Heart right ventricle (tissue), 16 donors: ENCODE results near the gene ATXN2. TPM values are rescaled to one million over a fixed set of nuclear protein-coding genes. Genes with fewer than 3 reads are reported as not detected.
"Not testable (repeated sequence)": the region's sequence is repeated elsewhere in the genome, so short reads cannot be mapped to it uniquely, and the experiment has no call there.

Source experiments
- ATAC-seq, 8 donors: fragments of 200-7000 bp; cut with Tn5 transposase; one replicate each; pipeline ENCODE4 v1.9.1; 2020; ENCODE audit warnings: mild to moderate bottlenecking in 8 of 8, moderate library complexity in 8 of 8, moderate number of reproducible peaks in 1 of 8
- DNase-seq, 2 donors: peaks; one replicate each; pipeline ENCODE4 v3.0.0-alpha.2; 2020
- H3K27ac ChIP-seq, 10 donors: fragments of 200-600 bp; sonication (generic) in 2 of 10; one replicate each; pipeline versions ENCODE4 v1.5.0 to v1.8.0; 2020 to 2022; ENCODE audit warnings: mild to moderate bottlenecking in 3 of 10
- H3K27me3 ChIP-seq, 7 donors: fragments of 200-600 bp; one replicate each; pipeline ENCODE4 v1.8.0; 2021 to 2022; ENCODE audit warnings: mild to moderate bottlenecking in 2 of 7
- H3K36me3 ChIP-seq, 9 donors: fragments of 200-600 bp; sonication (generic) in 1 of 9; one replicate each; pipeline versions ENCODE4 v1.5.0 to v1.8.0; 2020 to 2022; ENCODE audit warnings: mild to moderate bottlenecking in 2 of 9
- H3K4me1 ChIP-seq, 9 donors: fragments of 200-600 bp; sonication (generic) in 1 of 9; one replicate each; pipeline versions ENCODE4 v1.5.0 to v1.8.0; 2020 to 2022; ENCODE audit warnings: mild to moderate bottlenecking in 4 of 9
- H3K4me3 ChIP-seq, 10 donors: fragments of 200-600 bp; sonication (generic) in 2 of 10; one replicate each; pipeline versions ENCODE4 v1.5.0 to v1.8.0; 2020 to 2022; ENCODE audit warnings: mild to moderate bottlenecking in 7 of 10, moderate library complexity in 2 of 10
- H3K9me3 ChIP-seq, 11 donors: fragments of 200-600 bp in 10 of 11; sonication (generic) in 2 of 11; one replicate each; pipeline versions ENCODE4 v1.5.0 to v1.8.0; 2013 to 2022; ENCODE audit warnings: mild to moderate bottlenecking in 2 of 11, control low read depth in 1 of 11, moderate library complexity in 1 of 11
- WGBS, 2 donors: extraction: QIAGEN DNeasy Blood & Tissue Kit; methylation state at CpG; one replicate each; pipeline ENCODE4 v1.1.7; 2013; ENCODE audit warnings: inconsistent platforms in 1 of 2; 5-methylcytosine and 5-hydroxymethylcytosine counted together
- intact Hi-C, 10 donors: fragments of 100-400 bp; cut with DNase I; formaldehyde crosslinking; loops; one replicate each; pipeline versions ENCODE4 v1.11.1 to v1.14.2; 2022
- polyA plus RNA-seq, 2 donors: library from polyadenylated mRNA; stranded (reverse); fragments of 200-250 nt; gene quantifications; one replicate each; pipeline ENCODE4 v1.2.3, GENCODE V29; 2013
- total RNA-seq, 10 donors: library from RNA; stranded (reverse); fragmentation: NEBNext Ultra II Directional in 3 of 10; extraction: Animal tissue kit (Norgen Biotek cat#: 25700) in 3 of 10; gene quantifications; one replicate each; pipeline versions ENCODE4 v1.2.1 to v1.2.4, GENCODE V29; 2021 to 2023
- TF ChIP-seq, protein P1 (sequence below), 9 donors: fragments of 200-600 bp; sonication (generic) in 2 of 9; IDR thresholded peaks; one replicate each; pipeline versions ENCODE4 v1.5.0 to v1.8.0; 2021 to 2022; ENCODE audit warnings: antibody characterized with exemption in 9 of 9, mild to moderate bottlenecking in 5 of 9, moderate library complexity in 1 of 9
- donor health status: Arrhythmogenic right ventricular cardiomyopathy.
- donor health status: ischemic (EF 13 %, LVEDD 7.1; RV severe dilation, severe dysfunction).
- donor health status: healthy with polysubstance abuse.
- donor health status: DM: no; HTN: yes; CAD: no.
- donor health status: DM: no; HTN: no; CAD: no.
- donor health status: ischemic (EF 25% LVEDD 6.9; RV normal size, moderate dysfunction).
- donor health status: ischemic (EF 25% LVEDD 5.7; RV mildly dilated, moderate dysfunction).
- donor health status: healthy.
- donor health status: DM: yes; HTN: yes; CAD: no.
- donor health status: Ischemic cardiomyopathy.
- donor health status: ischemic (EF 35%, LVEDD 5.7; RV mildly dilated, moderate dysfunction).
- donor health status: nonischemic (EF 11% LVEDD 7.7; RV severe dilation, severe dysfunction).
- donor health status: DM: yes; HTN: yes; CAD: no.
- donor health status: PGD.
- donor health status: ischemic (EF 29% LVEDD 5.4; RV normal size, mild dysfunction).
- donor health status: nonischemic (EF 23%, LVEDD 6.1; RV moderate dilation, normal function).

The ATXN2 gene
- total and polyA plus RNA-seq, 12 donors: 18.8 to 69.9 (median 55.0) TPM

DNA sequence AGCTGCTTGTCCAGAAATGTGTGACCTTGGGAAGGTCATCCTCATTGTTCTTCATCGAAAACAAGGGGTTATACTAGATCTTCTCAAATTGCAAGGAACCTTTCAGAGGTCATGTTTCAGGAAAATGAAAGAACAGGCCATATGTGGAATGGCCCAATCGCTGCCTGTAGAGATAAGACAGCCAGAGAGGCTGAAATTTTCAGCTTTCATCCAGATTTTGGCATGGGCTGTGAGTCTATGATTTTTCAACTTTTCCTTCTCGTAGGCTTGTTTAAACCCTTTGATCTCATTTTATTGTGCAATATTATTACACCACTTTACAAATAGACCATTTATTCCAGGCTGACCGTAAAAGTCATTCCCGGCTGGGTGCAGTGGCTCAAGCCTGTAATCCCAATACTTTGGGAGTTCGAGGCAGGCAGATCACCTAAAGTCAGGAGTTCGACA lies 17.1 kb upstream of the ATXN2 start:
- no peak overlapping the region for H3K27ac ChIP-seq
- H3K36me3 ChIP-seq: no peaks in the 10 kb centered on the region
- DNase-seq: no peak
- H3K4me3 ChIP-seq: no peak overlapping the region
- no peaks in the 10 kb centered on the region for H3K4me1 ChIP-seq
- intact Hi-C loops: no loop called here
- 80 to 85% methylated on average over 7 of the region's 7 CpGs for WGBS, 2 donors
- peak in 2 of 8 donors; percentile 16 to 72 for ATAC-seq
- no peaks in the 10 kb centered on the region for H3K9me3 ChIP-seq
- TF ChIP-seq, protein P1, sequence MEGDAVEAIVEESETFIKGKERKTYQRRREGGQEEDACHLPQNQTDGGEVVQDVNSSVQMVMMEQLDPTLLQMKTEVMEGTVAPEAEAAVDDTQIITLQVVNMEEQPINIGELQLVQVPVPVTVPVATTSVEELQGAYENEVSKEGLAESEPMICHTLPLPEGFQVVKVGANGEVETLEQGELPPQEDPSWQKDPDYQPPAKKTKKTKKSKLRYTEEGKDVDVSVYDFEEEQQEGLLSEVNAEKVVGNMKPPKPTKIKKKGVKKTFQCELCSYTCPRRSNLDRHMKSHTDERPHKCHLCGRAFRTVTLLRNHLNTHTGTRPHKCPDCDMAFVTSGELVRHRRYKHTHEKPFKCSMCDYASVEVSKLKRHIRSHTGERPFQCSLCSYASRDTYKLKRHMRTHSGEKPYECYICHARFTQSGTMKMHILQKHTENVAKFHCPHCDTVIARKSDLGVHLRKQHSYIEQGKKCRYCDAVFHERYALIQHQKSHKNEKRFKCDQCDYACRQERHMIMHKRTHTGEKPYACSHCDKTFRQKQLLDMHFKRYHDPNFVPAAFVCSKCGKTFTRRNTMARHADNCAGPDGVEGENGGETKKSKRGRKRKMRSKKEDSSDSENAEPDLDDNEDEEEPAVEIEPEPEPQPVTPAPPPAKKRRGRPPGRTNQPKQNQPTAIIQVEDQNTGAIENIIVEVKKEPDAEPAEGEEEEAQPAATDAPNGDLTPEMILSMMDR (IDR thresholded peaks at IDR 0.05): no peak
- no peaks in the 10 kb centered on the region for H3K27me3 ChIP-seq

DNA sequence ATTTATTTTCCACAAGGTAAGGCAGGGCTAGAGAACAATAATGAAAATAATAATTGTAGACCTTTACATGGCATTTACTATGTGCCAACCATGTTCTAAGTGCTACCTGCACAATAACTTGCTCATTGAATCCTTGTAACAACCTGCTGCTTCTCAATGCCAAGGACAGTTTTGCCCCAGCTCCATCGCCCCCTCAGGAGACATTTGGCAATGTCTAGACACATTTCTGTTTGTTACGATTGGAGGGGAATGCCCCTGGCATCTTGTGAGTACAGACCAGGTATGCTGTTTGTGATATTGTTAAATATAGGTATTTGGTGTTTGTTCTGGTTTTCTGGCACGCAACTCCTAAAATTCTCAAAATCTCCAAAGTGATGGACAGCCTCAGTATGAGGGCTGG lies 8.1 kb upstream of the ATXN2 start:
- H3K4me3 ChIP-seq: no peak overlapping the region
- H3K36me3 ChIP-seq: no peaks in the 10 kb centered on the region
- 76 to 79% methylated on average over 3 of the region's 3 CpGs for WGBS, 2 donors
- no peaks in the 10 kb centered on the region for H3K9me3 ChIP-seq
- H3K4me1 ChIP-seq: no peaks in the 10 kb centered on the region
- intact Hi-C loops: no loop called here
- H3K27me3 ChIP-seq: no peaks in the 10 kb centered on the region
- TF ChIP-seq, protein P1 (IDR thresholded peaks at IDR 0.05): no peak
- DNase-seq (no peak), ATAC-seq (no peak)
- no peak overlapping the region for H3K27ac ChIP-seq

DNA sequence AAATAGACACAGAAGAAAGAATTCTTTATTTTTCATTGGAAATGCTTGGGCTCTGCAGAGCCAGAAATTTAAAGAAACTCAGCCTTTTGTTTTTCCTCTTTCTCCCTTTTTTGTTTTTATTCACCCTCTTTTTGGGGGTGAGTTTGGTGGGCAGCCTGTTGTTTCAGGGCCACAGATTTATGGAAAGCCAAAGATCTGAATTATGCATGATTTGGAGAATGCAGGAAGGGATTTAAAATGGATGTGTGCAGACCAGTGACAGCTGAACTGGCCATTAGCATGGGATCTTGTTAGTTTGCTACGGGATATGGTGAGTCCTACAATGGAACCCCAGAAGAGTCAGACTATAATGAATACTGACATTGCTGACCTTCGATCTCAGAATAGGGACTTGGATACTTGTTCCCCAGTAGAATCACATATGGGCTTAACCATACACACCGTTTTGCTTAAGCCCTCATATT lies 7.7 kb upstream of the ATXN2 start:
- no peak for DNase-seq
- WGBS, 2 donors: 85 to 86% methylated on average over 3 of the region's 3 CpGs
- no peaks in the 10 kb centered on the region for H3K4me1 ChIP-seq

DNA sequence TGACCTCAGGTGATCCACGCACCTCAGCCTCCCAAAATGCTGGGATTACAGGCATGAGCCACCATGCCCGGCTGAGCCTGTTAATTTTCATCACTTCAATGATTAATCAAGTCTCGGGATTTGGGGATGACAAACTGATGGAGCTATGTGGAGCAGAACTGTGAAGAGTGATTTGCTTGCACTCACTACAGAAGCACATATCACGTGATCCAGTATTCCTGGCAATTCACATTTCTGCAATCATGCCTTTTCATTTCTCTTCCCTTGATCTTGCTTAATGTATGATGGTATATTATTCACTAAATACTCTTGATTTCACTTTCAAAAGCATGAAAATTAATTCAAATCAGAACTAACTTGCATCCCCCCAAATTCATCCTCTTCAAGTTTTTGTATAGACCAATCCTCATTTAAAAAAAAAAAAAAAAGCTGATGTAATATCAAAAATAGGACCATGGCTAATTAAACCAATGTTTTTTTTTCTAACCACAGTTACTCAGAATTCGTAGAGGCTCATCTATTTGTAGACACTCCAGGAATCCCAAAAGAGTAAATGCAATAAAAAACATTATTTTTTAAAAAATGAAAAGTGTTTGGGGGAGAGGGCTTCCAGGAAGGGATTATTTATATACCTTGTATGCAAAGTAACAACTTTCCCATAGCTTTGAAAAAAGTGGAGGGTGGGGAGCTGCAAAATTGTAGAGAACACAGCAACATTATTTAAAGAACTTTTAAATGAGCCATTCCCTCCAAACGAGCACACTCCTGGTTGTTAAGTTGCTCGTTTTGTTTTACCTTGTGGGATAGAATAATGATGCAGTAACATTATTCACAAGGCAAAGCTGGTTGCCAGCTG lies 7.0 kb upstream of the ATXN2 start:
- Histone ChIP-seq H3K36me3 (no peaks in the 10 kb centered on the region), H3K27me3 (no peaks in the 10 kb centered on the region), H3K9me3 (no peaks in the 10 kb centered on the region), H3K4me3 (no peak overlapping the region), H3K27ac (no peak overlapping the region), H3K4me1 (no peaks in the 10 kb centered on the region)
- intact Hi-C loops: no loop called here
- no peak for ATAC-seq
- TF ChIP-seq, protein P1 (IDR thresholded peaks at IDR 0.05): no peak
- no peak for DNase-seq
- WGBS, 2 donors: 86 to 90% methylated on average over 7 of the region's 7 CpGs

More for the DNA sequence above, 7.7 kb upstream of the ATXN2 start:
- no peak for ATAC-seq
- no peak overlapping the region for H3K27ac ChIP-seq
- no peak overlapping the region for H3K4me3 ChIP-seq
- no peaks in the 10 kb centered on the region for H3K27me3 ChIP-seq
- intact Hi-C loops: no loop called here
- TF ChIP-seq, protein P1 (IDR thresholded peaks at IDR 0.05): no peak
- H3K36me3 ChIP-seq: no peaks in the 10 kb centered on the region
- no peaks in the 10 kb centered on the region for H3K9me3 ChIP-seq

DNA sequence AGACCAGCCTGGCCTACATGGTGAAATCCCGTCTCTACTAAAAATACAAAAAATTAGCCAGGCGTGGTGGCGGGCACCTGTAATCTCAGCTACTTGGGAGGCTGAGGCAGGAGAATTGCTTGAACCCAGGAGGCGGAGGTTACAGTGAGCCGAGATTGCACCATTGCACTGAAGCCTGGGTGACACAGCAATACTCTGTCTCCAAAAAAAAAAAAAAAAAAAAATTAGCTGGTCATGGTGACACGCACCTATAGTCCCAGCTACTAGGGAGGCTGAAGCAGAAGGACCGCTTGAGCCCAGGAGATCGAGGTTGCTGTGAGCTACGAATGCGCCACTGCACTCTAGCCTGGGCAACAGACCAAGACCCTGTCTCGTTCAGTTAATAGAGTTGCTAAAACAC lies 3.7 kb upstream of the ATXN2 start:
- H3K4me3 ChIP-seq, DNase-seq, H3K36me3 ChIP-seq, ATAC-seq, H3K9me3 ChIP-seq, H3K27me3 ChIP-seq, H3K27ac ChIP-seq: not testable (repeated sequence)
- intact Hi-C loops: loop anchor here in 1 of 10 donors (5.0 kb wide), 1 partner anchor 34 kb away; no protein-coding TSS in a partner anchor
- WGBS, 2 donors: 95 to 97% methylated on average over 11 of the region's 11 CpGs
- H3K4me1 ChIP-seq: peaks cover 0 to 10% (median 8%) of the 10 kb centered on the region in 9 donors
